ENCODE data around the gene TMEM178B. TPM values are rescaled to one million over a fixed set of nuclear protein-coding genes. Genes with fewer than 3 reads are reported as not detected.
"Not testable (repeated sequence)": the region's sequence is repeated elsewhere in the genome, so short reads cannot be mapped to it uniquely, and the experiment has no call there.

The TMEM178B gene
- total and polyA plus RNA-seq, 12 donors, result 1.2 to 54.6 (median 25.7) TPM

DNA sequence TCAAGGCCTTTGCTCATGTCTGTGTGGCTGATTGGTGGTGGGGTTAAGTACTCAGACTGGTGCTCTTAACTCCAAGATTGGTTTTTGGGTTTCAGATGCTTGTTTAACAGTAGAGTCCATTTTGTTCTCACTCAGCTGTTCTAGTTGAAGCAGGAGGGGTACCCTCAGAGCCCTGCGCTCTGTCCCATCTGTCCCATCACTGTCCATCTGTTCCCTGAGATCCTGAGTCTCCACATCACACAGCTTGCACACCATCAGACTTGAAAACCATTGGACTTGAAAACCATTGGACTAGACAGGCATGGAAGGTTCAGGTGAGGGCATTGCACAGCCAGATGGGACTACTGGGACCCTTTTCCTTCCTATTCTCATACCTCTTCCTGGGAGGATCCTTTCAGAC, 39.3 kb downstream of the TMEM178B start:
- no peaks in the 10 kb centered on the region for H3K4me1 ChIP-seq
- no peaks in the 10 kb centered on the region for H3K27me3 ChIP-seq
- no peak overlapping the region for H3K27ac ChIP-seq
- peaks cover 0 to 6% (median 0%) of the 10 kb centered on the region in 11 donors for H3K9me3 ChIP-seq
- WGBS, 2 donors, result 84 to 95% methylated on average over 1 of the region's 1 CpG
- no peaks in the 10 kb centered on the region for H3K36me3 ChIP-seq
- DNase-seq (no peak), ATAC-seq (no peak)
- intact Hi-C loops (cut with DNase I), result no loop called here
- TF ChIP-seq, protein P1, sequence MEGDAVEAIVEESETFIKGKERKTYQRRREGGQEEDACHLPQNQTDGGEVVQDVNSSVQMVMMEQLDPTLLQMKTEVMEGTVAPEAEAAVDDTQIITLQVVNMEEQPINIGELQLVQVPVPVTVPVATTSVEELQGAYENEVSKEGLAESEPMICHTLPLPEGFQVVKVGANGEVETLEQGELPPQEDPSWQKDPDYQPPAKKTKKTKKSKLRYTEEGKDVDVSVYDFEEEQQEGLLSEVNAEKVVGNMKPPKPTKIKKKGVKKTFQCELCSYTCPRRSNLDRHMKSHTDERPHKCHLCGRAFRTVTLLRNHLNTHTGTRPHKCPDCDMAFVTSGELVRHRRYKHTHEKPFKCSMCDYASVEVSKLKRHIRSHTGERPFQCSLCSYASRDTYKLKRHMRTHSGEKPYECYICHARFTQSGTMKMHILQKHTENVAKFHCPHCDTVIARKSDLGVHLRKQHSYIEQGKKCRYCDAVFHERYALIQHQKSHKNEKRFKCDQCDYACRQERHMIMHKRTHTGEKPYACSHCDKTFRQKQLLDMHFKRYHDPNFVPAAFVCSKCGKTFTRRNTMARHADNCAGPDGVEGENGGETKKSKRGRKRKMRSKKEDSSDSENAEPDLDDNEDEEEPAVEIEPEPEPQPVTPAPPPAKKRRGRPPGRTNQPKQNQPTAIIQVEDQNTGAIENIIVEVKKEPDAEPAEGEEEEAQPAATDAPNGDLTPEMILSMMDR (IDR thresholded peaks at IDR 0.05), result no peak
- H3K4me3 ChIP-seq, result no peak overlapping the region

DNA sequence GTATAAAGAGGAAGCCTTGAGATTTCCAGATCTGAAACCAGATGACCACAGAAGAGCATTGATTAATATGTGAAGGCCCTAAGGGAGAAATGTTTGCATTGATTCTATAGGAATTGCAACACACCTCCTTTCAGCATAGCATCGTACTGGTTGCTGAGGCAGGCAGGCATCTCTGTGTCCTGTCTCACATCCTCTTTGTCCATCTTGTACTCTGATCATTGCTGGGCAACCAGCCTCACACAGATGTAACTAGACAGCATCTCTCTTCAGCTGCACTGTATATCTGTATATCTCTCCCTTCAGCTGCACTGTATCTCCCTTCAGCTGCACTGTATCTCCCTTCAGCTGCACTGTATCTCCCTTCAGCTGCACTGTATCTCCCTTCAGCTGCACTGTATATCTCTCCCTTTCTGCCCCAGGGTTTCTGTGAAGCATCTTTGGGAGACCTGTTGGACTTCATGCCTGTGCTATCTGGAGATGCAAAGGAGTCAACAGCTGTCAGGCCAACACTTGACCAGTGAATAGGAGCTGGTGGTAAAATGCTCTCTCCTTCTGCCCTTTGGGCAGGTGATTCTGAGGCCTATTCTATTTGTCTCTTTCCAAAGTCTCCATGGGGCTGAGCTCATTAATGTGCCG, 40.3 kb downstream of the TMEM178B start:
- no peak overlapping the region for H3K27ac ChIP-seq
- intact Hi-C loops (cut with DNase I), result no loop called here
- DNase-seq (no peak), ATAC-seq (no peak)
- H3K27me3 ChIP-seq, result no peaks in the 10 kb centered on the region
- H3K4me3 ChIP-seq, result no peak overlapping the region
- 67 to 74% methylated on average over 2 of the region's 2 CpGs for WGBS, 2 donors
- no peaks in the 10 kb centered on the region for H3K36me3 ChIP-seq
- H3K9me3 ChIP-seq, result peaks cover 0 to 6% (median 0%) of the 10 kb centered on the region in 11 donors
- H3K4me1 ChIP-seq, result no peaks in the 10 kb centered on the region
- TF ChIP-seq, protein P1 (IDR thresholded peaks at IDR 0.05), result no peak

DNA sequence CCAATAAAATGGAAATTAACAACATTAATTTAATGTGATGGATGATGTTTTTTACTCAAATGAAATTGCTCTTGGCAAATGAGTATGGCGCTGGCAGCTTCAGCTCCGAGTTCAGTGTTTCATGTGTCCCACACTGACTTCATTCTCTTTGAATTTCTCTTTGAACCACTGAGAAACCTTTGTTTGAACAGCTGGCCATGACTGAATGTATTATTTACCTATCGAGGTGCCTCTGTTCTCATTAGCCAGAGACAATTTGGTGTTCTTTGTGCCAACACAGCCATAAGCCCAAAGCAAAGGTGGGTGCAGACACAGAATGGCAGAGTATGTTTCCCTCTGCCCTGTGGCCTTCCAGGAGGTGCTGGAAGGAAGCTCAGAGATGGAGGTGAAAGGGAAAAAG, 42.1 kb downstream of the TMEM178B start:
- no peak for DNase-seq
- ATAC-seq, result no peak
- intact Hi-C loops (cut with DNase I), result no loop called here
- no peaks in the 10 kb centered on the region for H3K4me1 ChIP-seq
- TF ChIP-seq, protein P1 (IDR thresholded peaks at IDR 0.05), result no peak
- no peak overlapping the region for H3K27ac ChIP-seq
- H3K4me3 ChIP-seq, result no peak overlapping the region
- H3K9me3 ChIP-seq, result peaks cover 0 to 6% (median 0%) of the 10 kb centered on the region in 11 donors
- WGBS, 2 donors, result 77 to 79% methylated on average over 3 of the region's 3 CpGs
- no peaks in the 10 kb centered on the region for H3K36me3 ChIP-seq
- no peaks in the 10 kb centered on the region for H3K27me3 ChIP-seq

DNA sequence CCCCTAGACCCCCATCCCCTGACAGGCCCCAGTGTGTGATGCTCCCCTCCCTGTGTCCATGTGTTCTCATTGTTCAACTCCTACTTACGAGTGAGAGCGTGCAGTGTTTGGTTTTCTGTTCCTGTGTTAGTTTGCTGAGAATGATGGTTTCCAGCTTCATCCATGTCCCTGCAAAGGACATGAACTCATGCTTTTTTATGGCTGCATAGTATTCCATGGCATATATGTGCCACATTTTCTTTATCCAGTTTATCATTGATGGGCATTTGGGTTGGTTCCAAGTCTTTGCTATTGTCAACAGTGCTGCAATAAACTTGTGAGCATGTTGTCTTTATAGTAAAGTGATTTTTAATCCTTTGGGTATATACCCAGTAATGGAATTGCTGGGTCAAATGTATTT, 42.8 kb downstream of the TMEM178B start:
- H3K27ac ChIP-seq; H3K27me3 ChIP-seq; DNase-seq; H3K36me3 ChIP-seq; H3K4me1 ChIP-seq; H3K4me3 ChIP-seq; H3K9me3 ChIP-seq; intact Hi-C loops (cut with DNase I); ATAC-seq: not testable (repeated sequence)
- 84 to 93% methylated on average over 2 of the region's 2 CpGs for WGBS, 2 donors

DNA sequence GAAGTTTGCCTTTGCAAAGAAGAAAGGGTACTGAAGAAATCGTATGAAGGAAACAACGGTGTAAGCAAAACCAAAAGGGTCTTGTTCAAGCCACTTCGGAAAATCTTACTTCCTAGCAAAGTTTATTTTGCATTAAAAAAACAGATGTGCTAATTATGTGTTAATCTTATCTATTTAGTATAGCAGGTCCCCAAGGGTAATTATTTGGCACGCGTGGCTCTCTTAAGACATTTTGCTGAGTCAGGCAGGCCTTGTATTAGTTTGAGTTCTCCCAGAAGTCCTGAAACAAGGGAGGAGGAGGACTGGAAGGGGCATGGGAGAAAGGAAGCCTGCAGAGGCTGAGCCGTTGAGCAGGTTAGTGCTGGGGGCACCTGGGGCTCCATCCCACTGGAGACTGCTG, 44.9 kb downstream of the TMEM178B start:
- Histone ChIP-seq H3K9me3 (peaks cover 0 to 6% (median 0%) of the 10 kb centered on the region in 11 donors), H3K4me1 (no peaks in the 10 kb centered on the region), H3K27ac (no peak overlapping the region), H3K36me3 (no peaks in the 10 kb centered on the region), H3K27me3 (no peaks in the 10 kb centered on the region), H3K4me3 (no peak overlapping the region)
- 40 to 41% methylated on average over 6 of the region's 6 CpGs for WGBS, 2 donors
- ATAC-seq (peak in 1 of 8 donors; percentile 38), DNase-seq (no peak)
- TF ChIP-seq, protein P1 (IDR thresholded peaks at IDR 0.05), result no peak
- intact Hi-C loops (cut with DNase I), result no loop called here
